ENCODE results near the gene TMEM101.

Gene TMEM101

DNA sequence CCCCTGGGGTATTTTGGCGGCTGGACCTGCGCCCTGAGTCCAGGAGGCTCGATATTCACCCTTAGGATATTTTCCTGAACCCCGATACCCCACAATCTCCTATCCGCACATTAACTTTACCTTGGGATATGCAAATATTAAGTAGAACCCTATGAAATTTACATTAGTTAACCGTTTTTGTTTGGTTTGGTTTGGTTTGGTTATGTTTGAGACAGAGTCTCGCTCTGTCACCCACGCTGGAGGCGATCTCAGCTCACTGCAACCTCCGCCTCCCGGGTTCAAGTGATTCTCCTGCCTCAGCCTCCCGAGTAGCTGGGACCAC lies 19.7 kb downstream of the TMEM101 start:
- Mint-ChIP-seq H3K27me3 (no peaks in the 10 kb centered on the region), H3K27ac (no peak overlapping the region), H3K9me3 (no peaks in the 10 kb centered on the region), H3K4me1 (peaks cover 7% of the 10 kb centered on the region), H3K4me3 (peak overlapping the region; percentile 58 to 74)
- DNase-seq (no peak), ATAC-seq (no peak)

DNA sequence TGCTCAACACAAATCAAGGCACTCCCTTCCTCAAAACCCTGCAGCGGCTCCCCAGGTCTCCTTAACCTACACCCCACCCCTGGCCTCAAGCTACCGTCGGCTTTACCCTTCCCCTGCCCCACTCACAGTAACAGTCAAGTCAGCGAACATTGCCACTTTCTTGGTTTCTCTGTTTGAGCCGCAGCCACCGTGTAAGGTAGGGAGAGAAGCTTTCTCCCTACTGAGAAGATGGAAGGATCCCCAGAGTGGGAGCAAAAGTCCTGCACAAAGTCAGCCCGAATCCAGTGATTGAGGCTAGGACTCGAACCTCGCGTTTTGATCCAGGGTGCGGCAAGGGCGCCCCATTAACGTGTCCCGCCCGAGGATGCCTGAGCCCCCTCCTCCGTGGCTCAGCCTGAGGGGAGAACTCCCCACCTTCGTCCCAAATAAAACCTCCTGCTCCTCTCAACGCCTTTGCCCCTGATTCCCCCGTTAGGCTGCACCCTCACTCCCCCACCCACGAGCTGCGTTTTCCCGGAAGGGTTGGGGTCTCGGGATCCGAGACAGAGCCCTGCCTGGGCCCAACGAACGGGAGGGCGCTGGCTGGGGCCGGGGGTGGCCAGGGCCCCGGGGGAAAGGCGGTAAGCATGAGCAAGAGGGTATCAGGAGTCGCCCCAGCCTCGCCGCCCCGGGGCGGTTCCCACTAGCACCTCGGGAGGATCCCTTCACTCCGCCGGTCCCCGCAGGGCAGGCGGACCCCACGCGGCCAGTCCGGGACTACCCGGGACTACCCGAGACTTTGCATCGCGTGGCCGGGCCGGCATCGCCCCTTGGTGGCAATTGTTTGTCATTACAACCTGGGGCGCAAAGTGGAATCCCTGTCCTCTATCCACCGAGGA lies 20.3 kb downstream of the TMEM101 start:
- Mint-ChIP-seq H3K9me3 (no peaks in the 10 kb centered on the region), H3K4me3 (peak overlapping the region; percentile 58 to 74), H3K4me1 (peaks cover 7% of the 10 kb centered on the region), H3K27ac (no peak overlapping the region), H3K27me3 (no peaks in the 10 kb centered on the region)
- peak; percentile 70 to 75 for DNase-seq
- ATAC-seq = peak; percentile 92

DNA sequence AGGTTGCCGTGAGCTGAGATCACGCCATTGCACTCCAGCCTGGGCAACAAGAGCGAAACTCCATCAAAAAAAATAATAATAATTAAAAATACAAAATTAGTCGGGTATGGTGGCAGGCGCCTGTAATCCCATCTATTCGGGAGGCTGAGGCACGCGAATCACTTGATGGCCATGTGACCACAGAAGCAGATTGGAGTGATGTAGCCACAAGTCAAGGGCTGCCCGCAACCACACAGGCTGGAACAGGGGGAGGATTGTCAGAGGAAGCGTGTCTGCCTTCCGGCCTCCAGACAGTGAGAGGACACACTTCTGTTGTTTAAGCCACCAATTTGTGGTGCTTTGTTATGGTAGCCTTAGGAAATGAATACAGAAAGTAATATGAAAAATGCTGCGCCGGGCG lies 22.1 kb downstream of the TMEM101 start:
- H3K27ac Mint-ChIP-seq = no peak overlapping the region

GRCh38 chr17:43988301-43988700 lies 26.5 kb downstream of the TMEM101 start:
- no peak for ATAC-seq
- Mint-ChIP-seq H3K4me3 (no peak overlapping the region), H3K27me3 (peaks cover 48% of the 10 kb centered on the region), H3K4me1 (no peaks in the 10 kb centered on the region), H3K27ac (no peak overlapping the region), H3K9me3 (no peaks in the 10 kb centered on the region)
- DNase-seq = no peak

More for the DNA sequence above, 22.1 kb downstream of the TMEM101 start:
- Mint-ChIP-seq H3K4me1 (peaks cover 7% of the 10 kb centered on the region), H3K9me3 (no peaks in the 10 kb centered on the region), H3K27me3 (peaks cover 12% of the 10 kb centered on the region), H3K4me3 (no peak overlapping the region)
- DNase-seq (no peak), ATAC-seq (no peak)

GRCh38 chr17:43987131-43988021 lies 27.4 kb downstream of the TMEM101 start:
- Mint-ChIP-seq H3K27me3 (peaks cover 57% of the 10 kb centered on the region), H3K27ac (no peak overlapping the region), H3K4me1 (no peaks in the 10 kb centered on the region)

DNA sequence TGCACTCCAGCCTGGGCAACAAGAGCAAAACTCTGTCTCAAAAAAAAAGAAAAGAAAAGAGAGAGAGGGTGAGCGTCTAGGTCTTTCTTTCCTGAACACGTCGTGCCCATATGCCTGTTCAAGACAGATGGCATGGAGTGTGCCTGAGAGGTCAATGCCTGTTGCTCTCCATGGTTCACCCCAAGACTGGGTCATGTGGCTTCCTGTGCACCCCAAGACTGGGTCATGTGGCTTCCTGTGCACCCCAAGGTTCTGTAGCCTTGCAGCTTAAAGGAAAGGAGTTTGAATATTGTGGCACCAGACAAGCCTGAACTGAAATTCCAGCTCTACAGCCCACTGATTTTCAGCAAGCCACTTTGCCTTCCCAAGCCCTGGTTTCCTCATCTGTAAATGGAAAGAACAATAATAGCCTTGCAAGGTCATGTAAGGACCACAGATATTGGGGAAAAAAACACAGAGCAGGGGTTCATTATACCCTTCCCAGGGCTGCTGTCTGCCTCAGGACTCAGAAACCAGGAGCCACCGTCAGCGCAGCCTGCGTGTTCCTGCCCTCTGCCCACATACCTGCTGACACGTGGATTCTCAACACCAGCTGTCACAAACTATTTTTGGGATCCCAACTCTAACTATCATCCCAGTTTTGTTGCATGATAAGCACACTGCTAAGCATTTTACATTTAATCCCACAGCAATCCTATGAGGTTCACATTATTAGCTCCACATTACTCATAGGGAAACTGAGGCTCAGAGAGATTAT lies 28.4 kb downstream of the TMEM101 start:
- H3K4me3 Mint-ChIP-seq = no peak overlapping the region
- H3K9me3 Mint-ChIP-seq = no peaks in the 10 kb centered on the region
- no peak for DNase-seq
- H3K4me1 Mint-ChIP-seq = no peaks in the 10 kb centered on the region
- ATAC-seq = no peak
- no peak overlapping the region for H3K27ac Mint-ChIP-seq
- peaks cover 67% of the 10 kb centered on the region for H3K27me3 Mint-ChIP-seq

More at GRCh38 chr17:43987131-43988021, 27.4 kb downstream of the TMEM101 start:
- Mint-ChIP-seq H3K4me3 (no peak overlapping the region), H3K9me3 (no peaks in the 10 kb centered on the region)
- ATAC-seq (no peak), DNase-seq (no peak)

GRCh38 chr17:43984521-43984920 lies 30.2 kb downstream of the TMEM101 start:
- H3K27me3 Mint-ChIP-seq = peaks cover 76% of the 10 kb centered on the region
- H3K9me3 Mint-ChIP-seq = no peaks in the 10 kb centered on the region
- no peaks in the 10 kb centered on the region for H3K4me1 Mint-ChIP-seq
- ATAC-seq (no peak), DNase-seq (no peak)
- H3K27ac Mint-ChIP-seq = no peak overlapping the region
- H3K4me3 Mint-ChIP-seq = peak overlapping the region; percentile 32 to 63

GRCh38 chr17:43983515-43984411 lies 31.0 kb downstream of the TMEM101 start:
- Mint-ChIP-seq H3K4me3 (peak overlapping the region; percentile 55 to 63), H3K27ac (no peak overlapping the region), H3K4me1 (no peaks in the 10 kb centered on the region), H3K27me3 (peaks cover 75% of the 10 kb centered on the region), H3K9me3 (no peaks in the 10 kb centered on the region)
- peak in 1 of 2 donors; percentile 23 for DNase-seq
- peak; percentile 75 for ATAC-seq

DNA sequence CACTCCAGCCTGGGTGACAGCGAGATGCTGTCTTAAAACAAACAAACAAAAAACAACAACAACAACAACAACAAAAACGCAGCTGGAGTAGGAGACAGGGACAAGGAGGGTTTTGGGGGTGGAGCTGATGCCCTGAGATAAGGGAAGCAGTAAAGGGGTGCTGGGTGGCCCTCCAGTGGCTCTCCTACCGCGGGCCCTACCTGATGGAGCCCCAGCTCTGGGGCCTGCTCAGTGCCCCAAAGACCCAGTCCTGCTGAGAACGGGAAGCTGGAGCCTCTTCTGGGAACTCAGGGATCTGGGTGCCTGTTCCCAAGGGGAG lies 31.6 kb downstream of the TMEM101 start:
- no peaks in the 10 kb centered on the region for H3K4me1 Mint-ChIP-seq
- H3K9me3 Mint-ChIP-seq = no peaks in the 10 kb centered on the region
- DNase-seq (no peak), ATAC-seq (no peak)
- peaks cover 69% of the 10 kb centered on the region for H3K27me3 Mint-ChIP-seq
- peak overlapping the region; percentile 54 to 55 for H3K4me3 Mint-ChIP-seq
- no peak overlapping the region for H3K27ac Mint-ChIP-seq

DNA sequence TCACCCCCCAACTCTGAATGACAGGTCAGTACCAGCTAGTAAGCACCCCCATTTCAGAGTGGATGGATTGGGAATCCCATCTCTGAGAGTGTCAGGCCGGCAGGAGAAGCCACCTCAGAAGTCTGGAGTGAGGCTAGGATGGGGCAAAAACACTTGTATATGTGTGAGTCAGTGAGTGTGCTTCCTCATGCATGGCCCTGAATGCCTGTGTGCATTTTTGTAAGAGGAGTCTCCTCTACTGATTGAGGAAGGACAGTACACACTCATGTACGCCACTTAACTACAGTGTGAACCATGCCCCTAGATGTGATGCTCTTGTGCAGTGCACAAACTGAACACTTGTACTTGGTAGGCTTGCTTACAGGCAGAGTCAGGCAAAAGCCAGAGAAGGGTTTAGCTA lies 32.6 kb downstream of the TMEM101 start:
- Mint-ChIP-seq H3K27me3 (peaks cover 59% of the 10 kb centered on the region), H3K9me3 (no peaks in the 10 kb centered on the region), H3K4me3 (no peak overlapping the region)

GRCh38 chr17:43979671-43980070 lies 35.1 kb downstream of the TMEM101 start:
- Mint-ChIP-seq H3K4me3 (no peak overlapping the region), H3K9me3 (no peaks in the 10 kb centered on the region), H3K27ac (no peak overlapping the region), H3K27me3 (peaks cover 42% of the 10 kb centered on the region), H3K4me1 (no peaks in the 10 kb centered on the region)
- DNase-seq = no peak
- no peak for ATAC-seq

More for the DNA sequence above, 32.6 kb downstream of the TMEM101 start:
- no peaks in the 10 kb centered on the region for H3K4me1 Mint-ChIP-seq
- DNase-seq (no peak), ATAC-seq (no peak)
- no peak overlapping the region for H3K27ac Mint-ChIP-seq

GRCh38 chr17:43979011-43979410 lies 35.8 kb downstream of the TMEM101 start:
- Mint-ChIP-seq H3K27ac (no peak overlapping the region), H3K4me3 (no peak overlapping the region), H3K9me3 (no peaks in the 10 kb centered on the region), H3K4me1 (no peaks in the 10 kb centered on the region), H3K27me3 (peaks cover 42% of the 10 kb centered on the region)
- DNase-seq (no peak), ATAC-seq (no peak)

GRCh38 chr17:43978078-43978477 lies 36.7 kb downstream of the TMEM101 start:
- Mint-ChIP-seq H3K27ac (no peak overlapping the region), H3K27me3 (peaks cover 37% of the 10 kb centered on the region), H3K4me1 (no peaks in the 10 kb centered on the region), H3K9me3 (no peaks in the 10 kb centered on the region), H3K4me3 (no peak overlapping the region)
- DNase-seq (no peak), ATAC-seq (no peak)

DNA sequence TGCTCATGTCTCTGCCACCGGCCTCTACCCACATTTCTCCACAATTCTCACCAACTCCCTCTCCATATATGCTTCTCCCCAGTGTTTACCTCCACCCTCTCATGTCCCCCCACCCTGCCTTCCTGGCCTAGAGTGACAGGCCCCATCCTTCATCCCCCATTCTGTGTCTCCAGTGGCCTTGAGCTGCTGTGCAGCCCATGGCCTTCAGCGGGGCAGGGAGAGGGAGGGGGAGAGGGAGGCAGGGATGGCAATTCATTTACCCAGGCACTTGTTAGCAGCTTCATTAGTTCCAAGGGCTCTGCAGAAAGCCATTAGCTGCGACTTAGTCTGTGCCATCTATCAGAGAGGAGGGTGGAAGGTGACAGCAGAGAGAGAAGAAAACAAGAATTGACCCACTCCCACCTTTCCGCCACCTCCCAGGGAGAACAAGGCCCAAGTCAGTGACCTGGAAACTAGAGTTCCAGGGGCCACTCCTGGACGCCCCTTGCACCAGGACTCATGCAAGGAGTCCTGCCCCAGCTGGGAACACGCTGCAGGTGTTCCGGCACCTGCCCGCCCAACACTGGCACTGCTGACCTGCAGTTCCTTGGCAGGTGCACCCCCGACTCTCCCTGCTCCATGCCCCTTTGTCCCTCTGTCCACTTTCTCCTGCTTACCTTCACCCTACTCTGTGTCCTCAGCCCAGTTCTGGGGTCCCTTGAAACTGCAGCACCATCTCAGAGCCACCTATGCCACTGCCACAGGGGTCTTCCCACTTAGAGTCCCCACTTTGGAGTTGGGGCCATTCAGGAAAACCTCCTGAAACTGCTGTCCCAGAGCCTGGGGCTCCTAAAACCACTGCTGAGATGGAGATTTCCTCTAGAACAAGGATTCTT lies 37.6 kb downstream of the TMEM101 start:
- DNase-seq (no peak), ATAC-seq (no peak)
- no peaks in the 10 kb centered on the region for H3K9me3 Mint-ChIP-seq
- no peak overlapping the region for H3K27ac Mint-ChIP-seq
- no peak overlapping the region for H3K4me3 Mint-ChIP-seq
- no peaks in the 10 kb centered on the region for H3K4me1 Mint-ChIP-seq
- peaks cover 28% of the 10 kb centered on the region for H3K27me3 Mint-ChIP-seq
